Stimulated activated CD4-positive, alpha-beta T cell treated with anti-CD3 and anti-CD28 coated beads, TNF-alpha, amount 100 ng/mL, for 1 hour (primary cell): Measurements from ENCODE around the gene MBNL1.
"Not testable (repeated sequence)": the region's sequence is repeated elsewhere in the genome, so short reads cannot be mapped to it uniquely, and the experiment has no call there.

Source experiments
- DNase-seq, 3 donors: peaks; one replicate each; pipeline ENCODE4 v3.0.0-alpha.2; 2020; ENCODE audit warnings: low read depth in 3 of 3, low spot score in 1 of 3

Gene MBNL1

GRCh38 chr3:152317184-152317583 lies 48.5 kb downstream of the MBNL1 start:
- no peak for DNase-seq

GRCh38 chr3:152317956-152318355 lies 49.2 kb downstream of the MBNL1 start:
- no peak for DNase-seq

GRCh38 chr3:152318512-152318911 lies 49.8 kb downstream of the MBNL1 start:
- DNase-seq, result no peak

GRCh38 chr3:152319256-152319655 lies 50.5 kb downstream of the MBNL1 start:
- DNase-seq, result no peak

- DNase-seq, result no peak
Observed at GRCh38 chr3:152319831-152320617, 51.3 kb downstream of the MBNL1 start.

- DNase-seq, result no peak
Observed at GRCh38 chr3:152321200-152321954, 52.6 kb downstream of the MBNL1 start.

- DNase-seq, result no peak
Observed at GRCh38 chr3:152321955-152322377, 53.2 kb downstream of the MBNL1 start.

GRCh38 chr3:152322756-152323155 lies 54.0 kb downstream of the MBNL1 start:
- DNase-seq, result no peak

GRCh38 chr3:152323834-152324233 lies 55.1 kb downstream of the MBNL1 start:
- DNase-seq, result no peak

- no peak for DNase-seq
Observed at GRCh38 chr3:152325136-152325535, 56.4 kb downstream of the MBNL1 start.

- no peak for DNase-seq
Observed at GRCh38 chr3:152327203-152327602, 58.5 kb downstream of the MBNL1 start.

GRCh38 chr3:152328841-152329240 lies 60.1 kb downstream of the MBNL1 start:
- DNase-seq, result no peak

GRCh38 chr3:152330559-152330958 lies 61.8 kb downstream of the MBNL1 start:
- DNase-seq, result no peak

- no peak for DNase-seq
Observed at GRCh38 chr3:152331018-152331541, 62.4 kb downstream of the MBNL1 start.

- DNase-seq, result no peak
Observed at GRCh38 chr3:152331998-152332397, 63.3 kb downstream of the MBNL1 start.

- no peak for DNase-seq
Observed at GRCh38 chr3:152333928-152334327, 65.2 kb downstream of the MBNL1 start.

GRCh38 chr3:152334761-152335160 lies 66.0 kb downstream of the MBNL1 start:
- no peak for DNase-seq

GRCh38 chr3:152335273-152335672 lies 66.5 kb downstream of the MBNL1 start:
- DNase-seq, result no peak

- DNase-seq, result not testable (repeated sequence)
Observed at GRCh38 chr3:152337337-152337736, 68.6 kb downstream of the MBNL1 start.

- DNase-seq, result no peak
Observed at GRCh38 chr3:152338159-152338720, 69.5 kb downstream of the MBNL1 start.

GRCh38 chr3:152339881-152340505 lies 71.3 kb downstream of the MBNL1 start:
- no peak for DNase-seq
